ENCODE measurements around the gene TRPM3. TPM values are rescaled to one million over a fixed set of nuclear protein-coding genes. Genes with fewer than 3 reads are reported as not detected.

TRPM3 gene
- total and polyA plus RNA-seq, 2 of the 13 experiments (the other 11 are each of a cell fraction or from before 2014, with no cell fraction given), result not detected

GRCh38 chr9:71096421-71097108 is 24.9 kb downstream of the TRPM3 start (continued):
- TF ChIP-seq, protein P1, sequence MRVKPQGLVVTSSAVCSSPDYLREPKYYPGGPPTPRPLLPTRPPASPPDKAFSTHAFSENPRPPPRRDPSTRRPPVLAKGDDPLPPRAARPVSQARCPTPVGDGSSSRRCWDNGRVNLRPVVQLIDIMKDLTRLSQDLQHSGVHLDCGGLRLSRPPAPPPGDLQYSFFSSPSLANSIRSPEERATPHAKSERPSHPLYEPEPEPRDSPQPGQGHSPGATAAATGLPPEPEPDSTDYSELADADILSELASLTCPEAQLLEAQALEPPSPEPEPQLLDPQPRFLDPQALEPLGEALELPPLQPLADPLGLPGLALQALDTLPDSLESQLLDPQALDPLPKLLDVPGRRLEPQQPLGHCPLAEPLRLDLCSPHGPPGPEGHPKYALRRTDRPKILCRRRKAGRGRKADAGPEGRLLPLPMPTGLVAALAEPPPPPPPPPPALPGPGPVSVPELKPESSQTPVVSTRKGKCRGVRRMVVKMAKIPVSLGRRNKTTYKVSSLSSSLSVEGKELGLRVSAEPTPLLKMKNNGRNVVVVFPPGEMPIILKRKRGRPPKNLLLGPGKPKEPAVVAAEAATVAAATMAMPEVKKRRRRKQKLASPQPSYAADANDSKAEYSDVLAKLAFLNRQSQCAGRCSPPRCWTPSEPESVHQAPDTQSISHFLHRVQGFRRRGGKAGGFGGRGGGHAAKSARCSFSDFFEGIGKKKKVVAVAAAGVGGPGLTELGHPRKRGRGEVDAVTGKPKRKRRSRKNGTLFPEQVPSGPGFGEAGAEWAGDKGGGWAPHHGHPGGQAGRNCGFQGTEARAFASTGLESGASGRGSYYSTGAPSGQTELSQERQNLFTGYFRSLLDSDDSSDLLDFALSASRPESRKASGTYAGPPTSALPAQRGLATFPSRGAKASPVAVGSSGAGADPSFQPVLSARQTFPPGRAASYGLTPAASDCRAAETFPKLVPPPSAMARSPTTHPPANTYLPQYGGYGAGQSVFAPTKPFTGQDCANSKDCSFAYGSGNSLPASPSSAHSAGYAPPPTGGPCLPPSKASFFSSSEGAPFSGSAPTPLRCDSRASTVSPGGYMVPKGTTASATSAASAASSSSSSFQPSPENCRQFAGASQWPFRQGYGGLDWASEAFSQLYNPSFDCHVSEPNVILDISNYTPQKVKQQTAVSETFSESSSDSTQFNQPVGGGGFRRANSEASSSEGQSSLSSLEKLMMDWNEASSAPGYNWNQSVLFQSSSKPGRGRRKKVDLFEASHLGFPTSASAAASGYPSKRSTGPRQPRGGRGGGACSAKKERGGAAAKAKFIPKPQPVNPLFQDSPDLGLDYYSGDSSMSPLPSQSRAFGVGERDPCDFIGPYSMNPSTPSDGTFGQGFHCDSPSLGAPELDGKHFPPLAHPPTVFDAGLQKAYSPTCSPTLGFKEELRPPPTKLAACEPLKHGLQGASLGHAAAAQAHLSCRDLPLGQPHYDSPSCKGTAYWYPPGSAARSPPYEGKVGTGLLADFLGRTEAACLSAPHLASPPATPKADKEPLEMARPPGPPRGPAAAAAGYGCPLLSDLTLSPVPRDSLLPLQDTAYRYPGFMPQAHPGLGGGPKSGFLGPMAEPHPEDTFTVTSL (CRISPR knock-in tag; IDR thresholded peaks at IDR 0.05; ENCODE audit: borderline replicate concordance), result peak; percentile 95
- no peak for TF ChIP-seq ZNF280B (CRISPR knock-in tag; IDR thresholded peaks at IDR 0.05; ENCODE audit: borderline replicate concordance)
- TF ChIP-seq IKZF4 (CRISPR knock-in tag; IDR thresholded peaks at IDR 0.05; ENCODE audit: borderline replicate concordance, low read depth, not compliant biosample characterization), result no peak
- no peak for TF ChIP-seq MAF1 (CRISPR knock-in tag; IDR thresholded peaks at IDR 0.05; ENCODE audit: borderline replicate concordance)
- 0 out of 2 replicates have a peak, but pooled peaks have one; percentile 30 for TF ChIP-seq ZNF580 (CRISPR knock-in tag; IDR thresholded peaks at IDR 0.05; ENCODE audit: borderline replicate concordance, low read depth)
- no peak for TF ChIP-seq ZNF562 (CRISPR knock-in tag; IDR thresholded peaks at IDR 0.05; ENCODE audit: borderline replicate concordance)
- no peak; the same call in 1 of the 2 replicates for TF ChIP-seq ZNF362 (CRISPR knock-in tag; IDR thresholded peaks at IDR 0.05; ENCODE audit: borderline replicate concordance)
- TF ChIP-seq, protein P2, sequence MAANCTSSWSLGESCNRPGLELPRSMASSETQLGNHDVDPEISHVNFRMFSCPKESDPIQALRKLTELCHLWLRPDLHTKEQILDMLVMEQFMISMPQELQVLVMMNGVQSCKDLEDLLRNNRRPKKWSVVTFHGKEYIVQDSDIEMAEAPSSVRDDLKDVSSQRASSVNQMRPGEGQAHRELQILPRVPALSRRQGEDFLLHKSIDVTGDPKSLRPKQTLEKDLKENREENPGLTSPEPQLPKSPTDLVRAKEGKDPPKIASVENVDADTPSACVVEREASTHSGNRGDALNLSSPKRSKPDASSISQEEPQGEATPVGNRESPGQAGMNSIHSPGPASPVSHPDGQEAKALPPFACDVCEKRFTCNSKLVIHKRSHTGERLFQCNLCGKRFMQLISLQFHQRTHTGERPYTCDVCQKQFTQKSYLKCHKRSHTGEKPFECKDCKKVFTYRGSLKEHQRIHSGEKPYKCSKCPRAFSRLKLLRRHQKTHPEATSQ (CRISPR knock-in tag; IDR thresholded peaks at IDR 0.05; ENCODE audit: borderline replicate concordance), result peak; percentile 87; the same call in 1 of the 2 replicates
- no peak for TF ChIP-seq PLRG1 (conservative IDR thresholded peaks at IDR 0.05)
- TF ChIP-seq ZNF530 (CRISPR knock-in tag; IDR thresholded peaks at IDR 0.05; ENCODE audit: low read depth), result no peak
- TF ChIP-seq, protein P3, sequence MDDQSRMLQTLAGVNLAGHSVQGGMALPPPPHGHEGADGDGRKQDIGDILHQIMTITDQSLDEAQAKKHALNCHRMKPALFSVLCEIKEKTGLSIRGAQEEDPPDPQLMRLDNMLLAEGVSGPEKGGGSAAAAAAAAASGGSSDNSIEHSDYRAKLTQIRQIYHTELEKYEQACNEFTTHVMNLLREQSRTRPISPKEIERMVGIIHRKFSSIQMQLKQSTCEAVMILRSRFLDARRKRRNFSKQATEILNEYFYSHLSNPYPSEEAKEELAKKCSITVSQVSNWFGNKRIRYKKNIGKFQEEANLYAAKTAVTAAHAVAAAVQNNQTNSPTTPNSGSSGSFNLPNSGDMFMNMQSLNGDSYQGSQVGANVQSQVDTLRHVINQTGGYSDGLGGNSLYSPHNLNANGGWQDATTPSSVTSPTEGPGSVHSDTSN (CRISPR knock-in tag; IDR thresholded peaks at IDR 0.05; ENCODE audit: borderline replicate concordance), result no peak
- TF ChIP-seq MXD4 (CRISPR knock-in tag; IDR thresholded peaks at IDR 0.05), result peak; percentile 52; the same call in 1 of the 2 replicates
- TF ChIP-seq ZNF543 (CRISPR knock-in tag; IDR thresholded peaks at IDR 0.05), result no peak
- TF ChIP-seq ZFP36L1 (CRISPR knock-in tag; IDR thresholded peaks at IDR 0.05), result no peak
- TF ChIP-seq KLF9 (CRISPR knock-in tag; IDR thresholded peaks at IDR 0.05; ENCODE audit: low read depth), result no peak
- TF ChIP-seq ZNF468 (CRISPR knock-in tag; IDR thresholded peaks at IDR 0.05), result no peak
- TF ChIP-seq ERF (CRISPR knock-in tag; IDR thresholded peaks at IDR 0.05), result peak; percentile 36; the same call in 1 of the 2 replicates

Measured in HepG2 (cell line).